ENCODE results near the gene SIX2.
"Not testable (repeated sequence)": the region's sequence is repeated elsewhere in the genome, so short reads cannot be mapped to it uniquely, and the experiment has no call there.

Gene SIX2

DNA sequence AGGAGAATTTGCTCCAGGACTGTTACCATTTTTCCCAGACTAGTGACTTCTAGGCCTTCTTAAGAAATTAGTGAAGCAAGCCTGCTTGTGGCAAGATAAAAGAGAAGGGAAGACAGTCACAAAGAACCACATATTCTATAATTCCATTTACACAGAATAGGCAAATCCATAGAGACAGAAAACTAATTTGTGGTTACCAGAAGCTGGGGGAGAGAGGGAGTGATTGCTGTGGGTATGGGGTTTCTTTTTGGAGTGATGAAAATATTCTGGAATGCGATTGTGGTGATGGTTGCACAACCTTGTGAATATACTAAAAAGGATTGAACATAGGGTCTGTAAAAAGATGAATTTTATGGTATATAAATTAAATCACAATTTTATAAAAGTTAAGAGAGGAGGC, 37.5 kb upstream of the SIX2 start:
- in situ Hi-C loops (cut with HindIII; ENCODE audit: low sequenced_read_pairs) = no loop called here
- TF ChIP-seq, protein P1, sequence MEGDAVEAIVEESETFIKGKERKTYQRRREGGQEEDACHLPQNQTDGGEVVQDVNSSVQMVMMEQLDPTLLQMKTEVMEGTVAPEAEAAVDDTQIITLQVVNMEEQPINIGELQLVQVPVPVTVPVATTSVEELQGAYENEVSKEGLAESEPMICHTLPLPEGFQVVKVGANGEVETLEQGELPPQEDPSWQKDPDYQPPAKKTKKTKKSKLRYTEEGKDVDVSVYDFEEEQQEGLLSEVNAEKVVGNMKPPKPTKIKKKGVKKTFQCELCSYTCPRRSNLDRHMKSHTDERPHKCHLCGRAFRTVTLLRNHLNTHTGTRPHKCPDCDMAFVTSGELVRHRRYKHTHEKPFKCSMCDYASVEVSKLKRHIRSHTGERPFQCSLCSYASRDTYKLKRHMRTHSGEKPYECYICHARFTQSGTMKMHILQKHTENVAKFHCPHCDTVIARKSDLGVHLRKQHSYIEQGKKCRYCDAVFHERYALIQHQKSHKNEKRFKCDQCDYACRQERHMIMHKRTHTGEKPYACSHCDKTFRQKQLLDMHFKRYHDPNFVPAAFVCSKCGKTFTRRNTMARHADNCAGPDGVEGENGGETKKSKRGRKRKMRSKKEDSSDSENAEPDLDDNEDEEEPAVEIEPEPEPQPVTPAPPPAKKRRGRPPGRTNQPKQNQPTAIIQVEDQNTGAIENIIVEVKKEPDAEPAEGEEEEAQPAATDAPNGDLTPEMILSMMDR (IDR thresholded peaks at IDR 0.05; ENCODE audit: low read depth, low read length) = no peak
- DNase-seq (ENCODE audit: low read depth, low spot score) = peak; percentile 31
- H3K4me3 ChIP-seq (ENCODE audit: low read depth, low read length) = no peak overlapping the region

DNA sequence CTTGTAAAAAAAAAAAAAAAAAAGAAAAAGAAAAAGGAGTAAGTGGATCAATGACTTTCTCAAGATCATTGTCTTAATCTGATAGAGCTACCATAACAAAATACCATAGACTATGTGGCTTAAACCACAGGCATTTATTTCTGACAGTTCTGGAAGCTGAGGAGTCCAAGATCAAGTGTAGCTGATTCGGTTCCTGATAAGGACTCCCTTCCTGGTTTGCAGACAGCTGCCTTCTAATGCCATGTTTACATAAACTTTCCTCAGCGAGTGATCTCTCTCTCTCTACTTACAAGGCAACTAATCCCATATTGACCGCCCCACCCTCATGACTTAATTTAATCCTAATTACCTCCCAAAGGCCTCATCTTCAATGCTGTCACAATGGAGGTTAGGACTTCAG, 36.5 kb upstream of the SIX2 start:
- in situ Hi-C loops (cut with HindIII; ENCODE audit: low sequenced_read_pairs) = no loop called here
- no peak overlapping the region for H3K4me3 ChIP-seq (ENCODE audit: low read depth, low read length)
- TF ChIP-seq, protein P1 (IDR thresholded peaks at IDR 0.05; ENCODE audit: low read depth, low read length) = no peak
- no peak for DNase-seq (ENCODE audit: low read depth, low spot score)

DNA sequence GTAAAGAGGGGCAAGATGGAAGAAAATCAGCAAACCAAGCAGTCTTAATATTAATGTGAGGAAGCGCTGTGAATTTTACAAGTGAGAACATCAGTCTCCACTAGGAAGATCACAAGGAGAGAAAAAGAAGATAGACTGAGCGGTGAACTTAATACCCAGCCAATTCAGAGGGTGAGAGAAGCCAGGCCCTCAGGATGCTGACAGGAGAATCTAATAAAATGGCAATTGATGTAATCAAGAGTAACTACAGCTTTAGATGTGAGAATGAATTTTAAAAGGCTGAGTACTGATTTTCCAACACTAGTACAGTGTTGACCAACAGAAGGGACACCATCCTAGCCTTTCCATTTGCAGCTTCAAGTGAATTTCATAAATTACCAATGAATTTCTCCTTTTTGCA, 35.7 kb upstream of the SIX2 start:
- TF ChIP-seq, protein P1 (IDR thresholded peaks at IDR 0.05; ENCODE audit: low read depth, low read length) = no peak
- DNase-seq (ENCODE audit: low read depth, low spot score) = no peak
- no peak overlapping the region for H3K4me3 ChIP-seq (ENCODE audit: low read depth, low read length)
- in situ Hi-C loops (cut with HindIII; ENCODE audit: low sequenced_read_pairs) = no loop called here

- H3K4me3 ChIP-seq (ENCODE audit: low read depth, low read length) = no peak overlapping the region
- TF ChIP-seq, protein P1 (IDR thresholded peaks at IDR 0.05; ENCODE audit: low read depth, low read length) = no peak
- in situ Hi-C loops (cut with HindIII; ENCODE audit: low sequenced_read_pairs) = no loop called here
- no peak for DNase-seq (ENCODE audit: low read depth, low spot score)
Measured at GRCh38 chr2:45043174-45043573, 33.9 kb upstream of the SIX2 start.

- no peak for DNase-seq (ENCODE audit: low read depth, low spot score)
- H3K4me3 ChIP-seq (ENCODE audit: low read depth, low read length) = no peak overlapping the region
- in situ Hi-C loops (cut with HindIII; ENCODE audit: low sequenced_read_pairs) = no loop called here
- TF ChIP-seq, protein P1 (IDR thresholded peaks at IDR 0.05; ENCODE audit: low read depth, low read length) = no peak
Measured at GRCh38 chr2:45042401-45042800, 33.1 kb upstream of the SIX2 start.

DNA sequence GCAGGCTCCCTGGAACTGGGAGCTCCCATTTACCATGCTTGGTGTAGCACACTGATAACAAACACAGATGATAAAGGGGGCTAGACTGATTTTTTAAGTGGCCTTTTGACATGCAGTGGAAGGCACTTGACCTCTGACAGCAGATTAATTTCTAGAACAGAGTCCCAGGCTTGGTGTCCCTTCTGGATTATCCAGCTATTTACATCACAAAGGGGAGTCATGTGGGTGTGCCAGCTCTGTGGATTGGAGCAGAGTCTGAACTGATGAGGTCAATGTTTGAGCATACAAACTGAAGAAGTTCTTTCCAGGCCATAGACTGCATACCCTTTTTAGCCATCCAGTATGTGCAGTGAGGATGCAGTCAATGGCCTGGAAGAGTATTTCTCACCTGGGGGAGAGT, 31.5 kb upstream of the SIX2 start:
- in situ Hi-C loops (cut with HindIII; ENCODE audit: low sequenced_read_pairs) = no loop called here
- no peak for DNase-seq (ENCODE audit: low read depth, low spot score)
- TF ChIP-seq, protein P1 (IDR thresholded peaks at IDR 0.05; ENCODE audit: low read depth, low read length) = no peak
- no peak overlapping the region for H3K4me3 ChIP-seq (ENCODE audit: low read depth, low read length)

- DNase-seq (ENCODE audit: low read depth, low spot score); H3K4me3 ChIP-seq (ENCODE audit: low read depth, low read length); in situ Hi-C loops (cut with HindIII; ENCODE audit: low sequenced_read_pairs): not testable (repeated sequence)
Measured at GRCh38 chr2:45039804-45040203, 30.6 kb upstream of the SIX2 start.

- H3K4me3 ChIP-seq (ENCODE audit: low read depth, low read length); DNase-seq (ENCODE audit: low read depth, low spot score); in situ Hi-C loops (cut with HindIII; ENCODE audit: low sequenced_read_pairs): not testable (repeated sequence)
Measured at GRCh38 chr2:45038861-45039260, 29.6 kb upstream of the SIX2 start.

Data from astrocyte of the spinal cord (primary cell).